NCI-H446 treated with DMSO at 0.1 percent for 48 hours (cell line): ENCODE results near the gene SCLY.

ENCODE experiments used
- DNase-seq: peaks from one replicate; lab custom pipeline; 2025; lab: John Stamatoyannopoulos, UW

SCLY gene

GRCh38 chr2:238141541-238142318, 80.9 kb downstream of the SCLY start:
- no peak for DNase-seq

- no peak for DNase-seq
Measured at GRCh38 chr2:238142382-238143205, 81.8 kb downstream of the SCLY start.

- DNase-seq: peak; percentile 57
Measured at GRCh38 chr2:238143239-238143951, 82.6 kb downstream of the SCLY start.

- DNase-seq: no peak
Measured at GRCh38 chr2:238144262-238144661, 83.5 kb downstream of the SCLY start.

GRCh38 chr2:238145046-238145445, 84.2 kb downstream of the SCLY start:
- no peak for DNase-seq

GRCh38 chr2:238145851-238146250, 85.0 kb downstream of the SCLY start:
- no peak for DNase-seq

GRCh38 chr2:238146884-238147544, 86.2 kb downstream of the SCLY start:
- DNase-seq: no peak

- no peak for DNase-seq
Measured at GRCh38 chr2:238148981-238149380, 88.2 kb downstream of the SCLY start.
